Subcutaneous adipose tissue (tissue), 4 donors: Measurements from ENCODE around the gene MPPED2. TPM values are rescaled to one million over a fixed set of nuclear protein-coding genes. Genes with fewer than 3 reads are reported as not detected.

Experiments used
- CTCF ChIP-seq: fragments of 450-650 bp; IDR thresholded peaks from one replicate; pipeline ENCODE4 v1.5.1; 2016; ENCODE audit warnings: low read depth, mild to moderate bottlenecking, control low read depth, antibody characterized with exemption, moderate library complexity
- total RNA-seq, 4 donors: library from RNA; depleted of rRNA; stranded (reverse); fragments of >200 nt; gene quantifications; one replicate each; pipeline ENCODE4 v1.1.0, GENCODE V29; 2016

Gene MPPED2
- total RNA-seq, 4 donors from 2014 or later = 10.5 to 32.4 (median 15.5) TPM

- TF ChIP-seq CTCF = no peak
These were observed 25.7 kb downstream of the MPPED2 start for GRCh38 chr11:30560206-30561106.

- TF ChIP-seq CTCF = no peak
These were observed 27.1 kb downstream of the MPPED2 start for GRCh38 chr11:30559004-30559403.

- no peak for TF ChIP-seq CTCF
These were observed 32.5 kb downstream of the MPPED2 start for GRCh38 chr11:30553521-30554110.

- no peak for TF ChIP-seq CTCF
These were observed 33.3 kb downstream of the MPPED2 start for GRCh38 chr11:30552839-30553238.

GRCh38 chr11:30550022-30550542, 36.1 kb downstream of the MPPED2 start:
- TF ChIP-seq CTCF = no peak

GRCh38 chr11:30549565-30549964, 36.6 kb downstream of the MPPED2 start:
- no peak for TF ChIP-seq CTCF

GRCh38 chr11:30546334-30546733, 39.8 kb downstream of the MPPED2 start:
- no peak for TF ChIP-seq CTCF
